ENCODE measurements around the gene RPTOR.
"Not testable (repeated sequence)": the region's sequence is repeated elsewhere in the genome, so short reads cannot be mapped to it uniquely, and the experiment has no call there.

Gene RPTOR

GRCh38 chr17:80696964-80697363 lies 152.3 kb downstream of the RPTOR start:
- H2AFZ ChIP-seq (ENCODE audit: low read depth, low read length), result no peak overlapping the region
- H4K20me1 ChIP-seq (ENCODE audit: insufficient read depth, low read length), result peaks cover 23% of the 10 kb centered on the region
- H3K79me2 ChIP-seq (ENCODE audit: low read length), result peaks cover 81% of the 10 kb centered on the region
- no peak overlapping the region for H3K4me2 ChIP-seq (ENCODE audit: low read length)
- no peaks in the 10 kb centered on the region for H3K4me1 ChIP-seq (ENCODE audit: low read length)
- no peak overlapping the region for H3K27ac ChIP-seq (ENCODE audit: low read length)
- no peak overlapping the region for H3K9ac ChIP-seq (ENCODE audit: low read length)
- TF ChIP-seq EZH2phosphoT487 (IDR thresholded peaks at IDR 0.05; ENCODE audit: low read depth) (no peak), CTCF (IDR thresholded peaks at IDR 0.05; ENCODE audit: low read depth, low read length) (no peak)
- no peaks in the 10 kb centered on the region for H3K27me3 ChIP-seq (ENCODE audit: low read depth, low read length)
- no peaks in the 10 kb centered on the region for H3K36me3 ChIP-seq (replicated peaks; ENCODE audit: low read depth, low read length)
- H3K4me3 ChIP-seq (ENCODE audit: low read length), result no peak overlapping the region
- no peaks in the 10 kb centered on the region for H3K9me3 ChIP-seq (ENCODE audit: insufficient read depth, low read length)

- Histone ChIP-seq H3K9me3 (ENCODE audit: insufficient read depth, low read length) (no peaks in the 10 kb centered on the region), H3K79me2 (ENCODE audit: low read length) (peaks cover 81% of the 10 kb centered on the region), H3K27ac (ENCODE audit: low read length) (no peak overlapping the region), H3K4me1 (ENCODE audit: low read length) (no peaks in the 10 kb centered on the region), H4K20me1 (ENCODE audit: insufficient read depth, low read length) (peaks cover 32% of the 10 kb centered on the region), H3K36me3 (replicated peaks; ENCODE audit: low read depth, low read length) (no peaks in the 10 kb centered on the region), H3K27me3 (ENCODE audit: low read depth, low read length) (no peaks in the 10 kb centered on the region), H3K4me3 (ENCODE audit: low read length) (no peak overlapping the region), H2AFZ (ENCODE audit: low read depth, low read length) (no peak overlapping the region), H3K4me2 (ENCODE audit: low read length) (no peak overlapping the region), H3K9ac (ENCODE audit: low read length) (no peak overlapping the region)
- no peak for TF ChIP-seq CTCF (IDR thresholded peaks at IDR 0.05; ENCODE audit: low read depth, low read length)
- no peak for TF ChIP-seq EZH2phosphoT487 (IDR thresholded peaks at IDR 0.05; ENCODE audit: low read depth)
These were observed 153.7 kb downstream of the RPTOR start for GRCh38 chr17:80698297-80698696.

- H3K27me3 ChIP-seq (ENCODE audit: low read depth, low read length); H3K4me2 ChIP-seq (ENCODE audit: low read length); H3K4me1 ChIP-seq (ENCODE audit: low read length); H2AFZ ChIP-seq (ENCODE audit: low read depth, low read length); H3K9me3 ChIP-seq (ENCODE audit: insufficient read depth, low read length); H3K36me3 ChIP-seq (replicated peaks; ENCODE audit: low read depth, low read length); H3K4me3 ChIP-seq (ENCODE audit: low read length); H3K27ac ChIP-seq (ENCODE audit: low read length); H3K9ac ChIP-seq (ENCODE audit: low read length): not testable (repeated sequence)
- H4K20me1 ChIP-seq (ENCODE audit: insufficient read depth, low read length), result peaks cover 39% of the 10 kb centered on the region
- H3K79me2 ChIP-seq (ENCODE audit: low read length), result peaks cover 81% of the 10 kb centered on the region
These were observed 154.6 kb downstream of the RPTOR start for GRCh38 chr17:80699205-80699604.

- Histone ChIP-seq H3K27ac (ENCODE audit: low read length) (no peak overlapping the region), H3K9me3 (ENCODE audit: insufficient read depth, low read length) (no peaks in the 10 kb centered on the region), H3K79me2 (ENCODE audit: low read length) (peaks cover 64% of the 10 kb centered on the region), H3K27me3 (ENCODE audit: low read depth, low read length) (no peaks in the 10 kb centered on the region), H2AFZ (ENCODE audit: low read depth, low read length) (no peak overlapping the region), H3K36me3 (replicated peaks; ENCODE audit: low read depth, low read length) (no peaks in the 10 kb centered on the region), H3K4me3 (ENCODE audit: low read length) (no peak overlapping the region), H3K4me1 (ENCODE audit: low read length) (peaks cover 8% of the 10 kb centered on the region), H4K20me1 (ENCODE audit: insufficient read depth, low read length) (peaks cover 45% of the 10 kb centered on the region), H3K9ac (ENCODE audit: low read length) (no peak overlapping the region), H3K4me2 (ENCODE audit: low read length) (no peak overlapping the region)
- TF ChIP-seq CTCF (IDR thresholded peaks at IDR 0.05; ENCODE audit: low read depth, low read length) (no peak), EZH2phosphoT487 (IDR thresholded peaks at IDR 0.05; ENCODE audit: low read depth) (no peak)
These were observed 157.1 kb downstream of the RPTOR start for GRCh38 chr17:80701730-80702129.
